Panc1 (cell line): Measurements from ENCODE around the gene IL3RA.
"Not testable (repeated sequence)": the region's sequence is repeated elsewhere in the genome, so short reads cannot be mapped to it uniquely, and the experiment has no call there.

Experiments used
- POLR2AphosphoS5 ChIP-seq: IDR thresholded peaks from 2 replicates; pipeline ENCODE4 v1.6.1; 2012; ENCODE audit warnings: mild to moderate bottlenecking, low read depth, low read length, moderate library complexity
- SIN3A ChIP-seq: IDR thresholded peaks from 2 replicates; pipeline ENCODE4 v1.6.1; 2012; ENCODE audit warnings: low read depth, mild to moderate bottlenecking, low read length, moderate library complexity, borderline replicate concordance; ENCODE audit not compliant: insufficient read depth
- TF ChIP-seq, protein P1 (sequence below): fragments of 450-650 bp; IDR thresholded peaks from 2 replicates; pipeline ENCODE4 v1.5.1; 2017; ENCODE audit warnings: mild to moderate bottlenecking

DNA sequence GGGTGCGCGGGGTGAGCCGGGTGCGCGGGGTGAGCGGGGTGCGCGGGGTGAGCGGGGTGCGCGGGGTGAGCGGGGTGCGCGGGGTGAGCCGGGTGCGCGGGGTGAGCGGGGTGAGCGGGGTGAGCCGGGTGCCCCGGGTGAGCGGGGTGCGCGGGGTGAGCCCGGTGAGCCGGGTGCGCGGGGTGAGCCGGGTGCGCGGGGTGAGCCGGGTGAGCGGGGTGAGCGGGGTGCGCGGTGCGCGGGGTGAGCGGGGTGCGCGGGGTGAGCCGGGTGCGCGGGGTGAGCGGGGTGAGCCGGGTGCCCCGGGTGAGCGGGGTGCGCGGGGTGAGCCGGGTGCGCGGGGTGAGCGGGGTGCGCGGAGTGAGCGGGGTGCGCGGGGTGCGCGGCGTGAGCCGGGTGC is 29.8 kb downstream of the IL3RA start:
- TF ChIP-seq, protein P1, sequence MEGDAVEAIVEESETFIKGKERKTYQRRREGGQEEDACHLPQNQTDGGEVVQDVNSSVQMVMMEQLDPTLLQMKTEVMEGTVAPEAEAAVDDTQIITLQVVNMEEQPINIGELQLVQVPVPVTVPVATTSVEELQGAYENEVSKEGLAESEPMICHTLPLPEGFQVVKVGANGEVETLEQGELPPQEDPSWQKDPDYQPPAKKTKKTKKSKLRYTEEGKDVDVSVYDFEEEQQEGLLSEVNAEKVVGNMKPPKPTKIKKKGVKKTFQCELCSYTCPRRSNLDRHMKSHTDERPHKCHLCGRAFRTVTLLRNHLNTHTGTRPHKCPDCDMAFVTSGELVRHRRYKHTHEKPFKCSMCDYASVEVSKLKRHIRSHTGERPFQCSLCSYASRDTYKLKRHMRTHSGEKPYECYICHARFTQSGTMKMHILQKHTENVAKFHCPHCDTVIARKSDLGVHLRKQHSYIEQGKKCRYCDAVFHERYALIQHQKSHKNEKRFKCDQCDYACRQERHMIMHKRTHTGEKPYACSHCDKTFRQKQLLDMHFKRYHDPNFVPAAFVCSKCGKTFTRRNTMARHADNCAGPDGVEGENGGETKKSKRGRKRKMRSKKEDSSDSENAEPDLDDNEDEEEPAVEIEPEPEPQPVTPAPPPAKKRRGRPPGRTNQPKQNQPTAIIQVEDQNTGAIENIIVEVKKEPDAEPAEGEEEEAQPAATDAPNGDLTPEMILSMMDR: not testable (repeated sequence)
- TF ChIP-seq POLR2AphosphoS5, SIN3A: not testable (repeated sequence)
